Fibroblast of skin of back (primary cell): ENCODE measurements around the gene NOSIP.
A peak's percentile ranks its signal among the peaks of the same experiment; 100 is the strongest.

Experiments used
- DNase-seq: peaks from one replicate; pipeline ENCODE4 v3.0.0-alpha.2; 2013

Gene NOSIP

DNA sequence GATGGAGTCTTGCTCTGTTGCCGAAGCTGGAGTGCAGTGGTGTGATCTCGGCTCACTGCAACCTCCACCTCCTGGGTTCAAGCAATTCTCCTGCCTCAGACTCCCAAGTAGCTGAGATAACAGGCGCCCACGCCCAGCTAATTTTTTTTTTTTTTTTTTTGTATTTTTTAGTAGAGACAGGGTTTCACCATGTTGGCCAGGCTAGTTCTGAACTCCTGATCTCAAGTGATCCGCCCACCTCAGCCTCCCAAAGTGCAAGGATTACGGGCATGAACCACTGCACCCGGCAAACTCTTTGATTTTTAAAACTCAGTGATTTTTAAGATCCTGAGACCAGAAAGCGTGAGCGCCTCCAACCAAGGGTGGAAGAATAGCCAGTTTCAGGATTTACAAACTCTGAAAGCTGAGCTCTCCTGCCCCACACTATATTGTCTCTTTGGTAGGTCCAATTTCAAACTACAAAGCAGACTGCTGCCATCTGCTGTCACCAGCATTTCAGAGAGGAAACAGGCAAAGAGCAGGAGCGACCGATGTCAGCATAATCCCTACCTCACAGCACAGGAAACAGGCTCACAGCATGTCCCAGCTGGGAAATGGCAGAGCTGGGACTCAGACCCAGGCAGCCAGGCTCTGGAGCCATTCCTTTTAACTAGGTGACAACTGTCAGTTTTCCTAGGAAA is 9.2 kb downstream of the NOSIP start:
- peak; percentile 28 for DNase-seq

DNA sequence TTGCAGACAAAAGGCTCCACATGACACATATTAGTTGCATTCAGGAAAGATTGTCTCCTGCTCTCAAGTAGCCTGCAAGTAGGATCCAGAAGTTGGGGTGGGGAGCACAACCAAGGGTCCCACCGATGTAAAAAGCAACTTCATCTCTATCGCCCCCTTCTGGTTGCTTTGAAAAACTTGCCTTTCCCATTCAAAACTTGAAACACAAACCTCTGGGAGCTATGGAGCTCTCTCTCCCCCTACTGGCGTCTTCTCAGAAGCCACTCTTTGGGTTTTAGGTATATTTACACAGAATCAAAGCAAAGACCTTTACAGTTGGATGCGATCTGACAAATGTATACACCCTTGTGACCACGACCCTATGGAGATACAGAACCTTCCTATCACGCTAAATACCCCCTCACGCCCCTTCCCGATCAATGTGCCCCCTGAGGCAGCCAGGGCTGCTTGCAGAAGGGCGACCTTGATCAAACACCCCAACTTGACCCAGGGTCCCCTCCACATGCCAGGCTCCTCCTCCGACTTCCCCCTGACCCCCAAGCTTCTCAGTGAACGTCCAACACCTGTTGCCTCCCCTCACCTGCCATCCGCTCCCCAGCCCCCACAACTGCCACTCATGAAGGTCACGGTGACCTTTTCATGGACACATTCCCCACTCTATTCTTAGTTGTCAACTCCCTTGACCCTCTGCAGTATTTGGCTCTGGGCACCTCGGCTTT is 10.1 kb downstream of the NOSIP start:
- DNase-seq, result peak; percentile 82

DNA sequence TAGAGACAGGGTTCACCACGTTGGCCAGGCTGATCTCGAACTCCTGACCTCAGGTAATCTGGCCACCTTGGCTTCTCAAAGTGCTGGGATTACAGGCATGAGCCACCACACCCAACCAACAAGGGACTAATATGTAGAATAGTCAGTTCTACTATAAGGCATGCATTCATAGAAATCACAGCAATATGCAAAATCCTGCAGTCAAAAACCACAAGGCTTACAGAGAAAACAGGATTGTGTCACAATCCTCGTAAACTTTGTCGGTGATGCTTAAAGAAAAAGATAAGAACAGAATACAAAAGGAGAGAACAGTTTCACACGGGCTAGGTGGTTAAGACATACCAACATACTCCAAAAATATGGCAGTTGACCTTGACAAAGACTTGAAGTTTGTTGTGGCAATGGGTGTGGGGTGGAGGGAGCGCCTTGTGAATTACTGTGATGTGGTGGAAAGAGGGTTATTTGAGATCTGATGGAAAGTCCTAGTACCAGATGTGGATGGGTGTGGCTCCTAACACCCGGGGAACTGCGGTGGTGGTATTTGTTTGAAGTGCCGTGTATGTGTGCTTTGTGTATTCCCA is 12.4 kb downstream of the NOSIP start:
- DNase-seq, result no peak

DNA sequence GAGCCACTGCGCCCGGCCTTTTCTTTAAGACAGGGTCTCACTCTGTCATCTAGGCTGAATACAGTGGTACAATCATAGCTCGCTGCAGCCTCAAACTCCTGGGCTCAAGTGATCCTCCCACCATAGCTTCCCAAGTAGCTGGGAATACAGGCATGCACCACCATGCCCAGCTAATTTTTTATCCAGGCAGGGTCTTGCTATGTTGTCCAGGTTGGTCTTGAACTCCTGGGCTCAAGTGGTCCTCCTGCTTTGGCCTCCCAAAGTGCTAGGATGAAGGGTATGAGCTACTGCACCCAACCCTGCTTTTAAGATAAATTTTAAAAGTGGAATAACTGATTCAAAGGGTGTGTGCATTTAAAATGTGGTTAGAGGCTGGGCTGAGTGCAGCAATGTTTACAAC is 14.1 kb downstream of the NOSIP start:
- DNase-seq, result no peak

DNA sequence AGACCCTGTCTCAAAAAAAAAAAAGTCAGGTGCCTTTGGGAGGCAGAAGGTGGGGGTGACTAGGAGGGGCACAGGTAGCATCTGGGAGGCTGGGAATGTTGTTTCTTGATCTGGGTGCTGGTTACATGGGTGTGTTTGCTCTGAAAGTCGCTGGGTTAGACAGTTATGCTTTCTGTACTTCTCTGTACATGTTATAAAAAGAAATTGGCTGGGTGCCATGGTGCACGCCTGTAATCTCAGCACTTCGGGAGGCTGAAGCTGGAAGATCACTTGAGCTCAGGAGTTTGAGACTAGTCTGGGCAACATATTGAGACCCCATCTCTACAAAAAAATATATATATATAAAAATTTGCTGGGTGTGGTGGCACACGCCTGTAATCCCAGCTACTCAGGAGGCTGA is 15.1 kb downstream of the NOSIP start:
- no peak for DNase-seq

DNA sequence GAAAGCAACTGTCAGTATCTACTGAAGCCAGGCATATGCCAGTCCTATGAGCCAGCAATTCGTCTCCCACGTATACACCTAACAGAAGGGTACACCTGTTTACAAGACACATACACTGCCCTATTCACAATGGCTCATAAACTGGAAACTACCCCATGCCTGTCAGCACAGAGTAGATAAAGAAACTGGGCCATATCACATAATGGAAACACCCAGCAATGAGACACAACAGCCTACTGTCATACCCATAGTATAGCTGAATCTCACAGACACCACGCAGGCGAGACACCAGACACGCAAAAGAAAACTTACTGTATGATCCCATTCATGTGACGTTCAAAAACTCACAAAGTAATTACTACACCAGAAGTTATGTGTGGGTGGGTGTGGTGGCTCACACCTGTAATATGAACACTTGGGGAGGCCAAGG is 15.7 kb downstream of the NOSIP start:
- DNase-seq, result no peak

DNA sequence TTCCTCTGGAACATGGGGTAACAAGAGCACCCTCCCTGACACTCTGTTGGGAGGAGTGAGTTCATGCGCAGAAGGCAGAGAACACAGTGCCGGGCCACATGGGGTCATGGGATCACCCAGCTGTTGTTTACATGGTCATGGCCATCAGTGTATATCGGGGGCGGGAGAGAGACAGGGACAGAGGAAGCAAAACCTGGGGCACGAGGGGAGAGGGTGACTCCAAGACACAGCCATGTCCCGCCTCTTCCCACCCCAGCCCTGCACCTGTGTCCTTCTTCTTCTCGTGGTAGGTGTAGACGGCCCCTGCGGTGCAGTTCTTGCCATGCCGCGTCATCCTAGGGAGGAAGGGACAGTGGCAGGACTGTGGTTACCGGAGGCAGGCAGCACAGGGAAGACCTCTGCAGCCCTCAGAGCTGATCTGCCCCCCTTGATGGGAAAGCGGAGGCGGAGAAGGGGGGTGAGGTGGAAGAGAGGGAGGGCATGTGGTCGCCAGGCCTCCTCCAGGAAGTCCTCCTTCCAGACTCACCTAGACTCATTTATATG is 19.9 kb downstream of the NOSIP start:
- DNase-seq, result no peak

DNA sequence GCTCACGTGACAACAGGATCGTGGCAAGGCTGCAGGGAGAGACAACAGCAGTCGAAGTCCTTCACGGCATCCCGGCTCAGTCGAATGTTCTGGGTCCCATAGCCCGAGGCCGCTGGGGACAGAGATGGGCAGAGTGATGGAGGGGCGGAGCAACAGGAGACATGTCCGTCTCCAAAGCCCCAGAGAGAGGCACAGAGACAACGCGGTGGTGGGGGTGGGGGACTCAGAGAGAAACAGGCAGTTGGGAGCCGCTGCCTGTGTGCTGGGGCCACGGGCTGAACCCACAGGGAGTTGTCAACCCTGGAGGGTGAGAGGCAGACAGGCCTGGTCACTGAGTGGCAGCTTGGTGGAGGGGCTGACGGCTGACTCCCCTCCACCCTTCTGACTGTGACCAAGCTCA is 20.4 kb downstream of the NOSIP start:
- DNase-seq, result no peak

DNA sequence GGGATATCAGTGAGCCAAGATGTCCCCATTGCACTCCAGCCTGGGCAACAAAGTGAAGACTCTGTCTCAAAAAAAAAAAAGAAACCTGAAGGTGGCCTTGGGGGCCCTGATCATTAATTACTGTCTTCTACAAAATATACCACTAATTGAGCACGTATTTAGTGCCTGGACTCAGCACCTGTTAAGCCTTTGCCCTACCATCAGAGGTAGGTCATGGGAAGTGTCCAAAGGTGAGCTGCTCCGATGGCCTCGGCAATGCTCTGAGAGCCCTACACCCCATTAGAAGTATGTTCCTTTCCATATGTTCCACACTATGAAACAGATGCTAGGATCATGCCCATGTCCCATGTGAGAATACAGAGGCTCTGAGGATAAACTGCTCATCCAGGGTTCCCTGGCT is 20.9 kb downstream of the NOSIP start:
- DNase-seq, result no peak

DNA sequence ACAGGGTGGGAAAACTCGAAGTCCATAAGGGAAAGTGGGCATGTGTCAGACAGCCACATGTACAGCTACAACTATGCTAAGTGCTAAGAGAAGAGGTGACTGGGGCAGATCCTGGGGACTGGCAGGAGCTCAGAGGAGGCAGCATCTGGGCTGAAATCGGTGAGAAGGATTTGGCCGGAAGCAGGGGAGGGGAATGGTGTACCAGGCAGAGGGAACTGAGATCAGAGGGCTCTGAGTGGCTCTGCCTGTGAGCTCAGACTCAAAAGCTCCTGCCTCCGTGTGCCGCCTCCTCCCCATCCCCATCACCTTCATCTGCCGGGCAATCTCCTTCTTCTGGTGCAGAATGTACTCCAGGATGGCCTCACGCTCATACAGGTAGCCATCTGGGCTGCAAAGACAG is 21.8 kb downstream of the NOSIP start:
- no peak for DNase-seq

DNA sequence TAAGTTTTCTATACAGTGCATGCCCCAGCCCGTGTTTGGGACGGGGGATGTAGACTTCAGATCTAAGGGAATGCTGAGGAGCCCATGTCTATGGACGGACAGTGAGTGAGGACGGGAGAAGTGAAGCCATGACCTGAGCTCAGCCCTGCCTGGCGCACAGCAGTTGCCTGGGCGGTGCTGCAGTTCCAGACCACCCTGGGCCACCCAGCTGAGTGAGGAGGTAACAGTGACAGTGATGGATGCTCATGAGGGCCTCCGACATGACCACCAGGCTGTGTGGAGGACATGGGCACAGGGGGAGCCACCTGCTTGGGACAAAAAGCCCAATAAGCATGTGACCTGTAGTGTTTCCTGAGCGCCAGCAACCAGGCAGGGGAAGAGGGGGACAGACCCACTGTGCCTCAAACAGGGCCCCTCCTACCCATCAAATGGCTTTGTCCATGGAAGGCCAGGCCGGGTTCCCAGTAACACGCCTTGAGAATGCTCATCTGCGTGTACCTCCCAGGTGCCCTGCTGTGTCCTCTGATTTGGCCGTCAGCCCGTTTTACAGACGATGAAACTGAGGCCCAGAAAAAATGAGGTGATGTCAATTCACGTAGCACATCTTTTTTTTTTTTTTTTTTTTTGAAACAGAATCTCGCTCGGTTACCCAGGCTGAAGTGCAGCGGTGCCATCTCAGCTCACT is 22.6 kb downstream of the NOSIP start:
- no peak for DNase-seq

DNA sequence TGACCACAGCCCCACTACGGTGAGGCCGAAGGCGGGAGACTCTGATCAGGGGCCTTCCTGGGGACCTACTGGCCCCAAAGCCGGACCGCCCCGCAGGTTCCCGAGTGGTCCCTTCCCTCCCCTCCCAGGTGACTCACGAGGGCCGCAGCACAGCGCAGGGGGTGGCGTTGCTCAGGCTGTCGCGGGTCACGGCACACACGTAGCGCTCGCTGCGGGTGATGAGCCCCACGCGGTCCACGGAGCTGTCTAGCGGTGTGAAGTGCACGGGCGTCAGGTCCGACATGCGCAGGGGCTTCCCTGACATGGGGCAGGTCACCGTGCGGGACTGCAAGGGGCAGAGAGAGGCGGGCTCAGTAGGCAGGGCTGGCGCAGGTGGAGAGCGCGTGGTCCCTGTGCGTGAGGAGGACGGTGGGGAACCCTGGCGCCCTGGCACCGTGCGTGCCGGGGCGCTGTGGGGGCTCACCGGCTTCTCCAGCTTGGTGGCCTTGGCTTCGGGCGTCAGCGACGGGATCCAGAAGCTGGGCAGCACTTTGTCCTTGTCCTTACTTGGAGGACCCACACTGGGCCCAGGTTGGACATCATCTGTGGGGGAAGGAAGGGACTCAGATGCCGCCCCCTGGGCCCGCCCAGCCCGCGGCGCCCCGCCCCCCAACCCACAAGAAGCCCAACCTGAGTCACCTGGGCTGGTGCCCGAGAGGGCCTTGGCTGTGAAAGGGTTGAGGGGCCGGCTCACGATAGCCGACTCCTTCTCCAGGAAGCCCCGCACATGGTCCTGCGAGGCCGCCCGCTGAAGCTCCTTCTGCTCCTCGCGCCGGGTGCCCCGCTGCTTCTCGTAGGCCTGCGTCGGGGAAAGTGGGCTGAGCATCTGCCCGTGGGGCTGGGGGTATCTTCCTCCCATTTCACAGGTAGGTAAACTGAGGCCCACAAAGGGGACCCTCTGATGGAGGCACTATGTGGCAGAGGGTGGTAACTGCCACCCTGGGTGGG is 23.7 kb downstream of the NOSIP start:
- no peak for DNase-seq

DNA sequence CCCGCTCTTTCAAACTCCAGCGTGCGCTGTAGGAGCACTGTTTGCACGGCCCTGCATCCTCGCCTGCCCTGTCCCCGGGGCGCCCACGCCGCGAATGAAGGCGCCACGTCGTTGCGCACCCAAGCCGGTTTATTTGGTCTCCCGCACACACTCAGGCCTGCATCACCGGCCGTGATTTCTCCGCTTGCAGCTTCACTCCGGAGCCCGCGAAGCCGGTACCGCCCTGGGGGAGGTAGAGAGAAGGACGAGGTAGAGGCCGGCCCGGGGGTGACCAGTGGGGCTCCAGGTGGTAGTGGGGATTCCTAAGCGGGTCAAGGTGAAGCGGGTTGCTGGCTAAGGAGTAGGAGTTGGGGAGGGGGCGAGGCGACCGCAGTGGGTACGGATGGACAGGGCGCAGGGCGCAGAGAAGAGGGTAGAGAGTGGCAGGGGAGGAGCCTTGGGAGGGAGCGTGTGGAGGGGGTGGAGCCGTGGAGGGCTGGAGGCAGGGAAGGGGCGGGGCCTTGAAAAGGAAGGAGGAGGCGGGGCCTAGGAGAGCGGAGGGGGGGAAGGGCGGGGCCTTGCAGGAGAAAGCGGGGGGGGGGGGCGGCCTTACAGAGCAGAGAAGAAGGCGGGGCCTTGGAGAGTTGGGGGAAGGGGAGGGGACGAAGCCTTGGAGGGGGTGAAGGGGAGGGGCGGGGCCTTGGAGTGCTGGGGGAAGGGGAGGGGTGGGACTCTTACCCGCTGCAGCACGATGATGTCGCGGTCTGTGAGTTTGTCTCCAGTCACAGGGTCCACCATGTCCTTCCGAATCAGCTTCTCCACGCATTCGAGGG is 24.6 kb downstream of the NOSIP start:
- DNase-seq, result peak; percentile 41

DNA sequence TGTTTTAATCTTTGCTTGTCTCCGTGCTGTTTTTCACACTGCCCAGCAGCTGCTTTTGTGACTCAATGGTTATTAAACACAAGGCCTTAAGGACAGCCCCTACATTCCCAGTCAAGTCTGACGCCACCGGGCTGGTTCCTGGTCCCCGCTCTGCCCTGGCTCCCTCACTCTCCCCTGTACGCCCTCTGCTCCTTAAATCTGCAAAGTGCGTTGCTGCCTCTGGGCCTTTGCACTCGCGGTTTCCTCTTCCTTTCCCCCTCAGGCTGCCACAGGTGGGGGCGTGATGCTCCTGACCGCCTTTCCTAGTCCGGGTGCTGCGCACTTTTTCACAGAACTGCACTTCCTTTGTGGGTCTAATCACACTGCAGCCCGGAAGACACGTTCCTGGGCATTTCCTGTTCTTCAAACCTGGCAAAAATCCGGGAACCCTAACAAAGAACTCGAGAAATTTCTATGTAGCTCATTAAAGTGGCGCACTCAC is 25.6 kb downstream of the NOSIP start:
- no peak for DNase-seq

DNA sequence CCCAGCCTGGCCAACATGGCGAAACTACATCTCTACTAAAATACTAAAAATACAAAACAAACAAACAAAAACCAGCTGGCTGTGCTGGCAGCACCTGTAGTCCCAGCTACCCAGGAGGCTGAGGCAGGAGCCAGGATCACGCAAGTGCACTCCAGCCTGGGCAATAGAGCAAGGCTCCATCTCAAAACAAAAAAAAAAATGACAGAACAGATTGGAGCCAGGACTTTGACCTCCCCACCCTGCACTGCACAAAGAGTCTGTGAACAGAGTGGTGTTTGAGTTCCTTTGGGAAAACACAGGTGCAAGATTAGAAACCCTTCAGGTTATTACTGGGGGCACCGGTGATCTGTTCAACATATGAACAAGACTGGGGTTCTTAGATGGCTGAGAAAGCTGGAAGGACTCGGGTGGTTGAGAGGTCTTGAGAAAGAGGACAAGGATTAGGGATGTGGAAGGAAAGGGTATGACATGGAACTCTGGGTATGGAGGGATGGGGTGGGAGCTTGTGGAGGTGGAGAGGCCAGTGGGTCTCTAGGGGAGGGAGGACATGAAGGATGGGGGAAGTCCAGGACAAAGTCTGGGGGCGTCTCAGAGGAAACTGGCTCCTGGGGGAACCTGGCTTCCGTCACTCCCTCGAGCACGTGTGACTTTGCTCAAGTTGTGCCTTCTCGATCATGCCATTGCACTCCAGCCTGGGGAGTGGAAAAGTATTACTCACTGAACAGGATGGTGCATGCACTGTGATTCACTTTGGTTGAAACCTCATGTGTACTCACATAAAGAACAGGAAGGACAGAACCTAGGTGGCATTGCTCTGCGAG is 26.7 kb downstream of the NOSIP start:
- DNase-seq, result peak; percentile 67

DNA sequence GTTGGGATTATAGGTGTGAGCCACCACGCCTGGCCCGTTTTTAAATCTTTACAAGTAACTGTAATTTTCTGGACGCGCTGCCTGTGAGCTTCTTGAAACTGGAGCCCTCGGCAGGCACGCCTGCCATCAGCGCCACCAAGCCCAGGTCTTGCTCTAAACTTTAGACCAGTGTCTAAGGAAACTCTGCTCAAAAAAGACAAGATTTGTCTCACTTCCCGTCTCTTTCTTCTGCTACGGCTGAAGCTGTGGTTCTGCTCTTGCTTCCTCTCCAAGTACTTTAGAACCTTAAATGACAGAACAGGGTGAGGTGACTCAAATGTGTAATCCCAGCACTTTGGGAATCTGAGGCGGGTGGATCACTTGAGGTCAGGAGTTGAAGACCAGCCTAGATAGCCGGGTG is 27.6 kb downstream of the NOSIP start:
- no peak for DNase-seq

DNA sequence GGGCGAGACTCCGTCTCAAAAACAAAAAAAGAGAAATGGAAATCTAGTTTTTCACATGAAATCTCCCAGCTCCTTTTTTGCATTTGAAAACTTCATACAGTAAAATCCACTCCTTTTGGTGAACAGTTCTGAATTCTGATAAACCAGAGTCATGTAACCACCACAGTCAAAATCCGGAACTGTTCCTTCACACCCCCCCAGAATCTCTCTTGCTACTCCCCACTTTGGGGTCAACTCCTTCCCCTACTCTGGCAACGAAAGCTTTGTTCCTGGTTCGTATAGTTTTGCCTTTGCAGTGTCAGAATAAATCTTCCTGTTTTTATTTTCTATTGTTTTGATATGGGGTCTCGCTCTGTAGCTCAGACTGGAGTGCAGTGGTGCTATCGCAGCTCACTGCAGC is 28.8 kb downstream of the NOSIP start:
- DNase-seq, result no peak

DNA sequence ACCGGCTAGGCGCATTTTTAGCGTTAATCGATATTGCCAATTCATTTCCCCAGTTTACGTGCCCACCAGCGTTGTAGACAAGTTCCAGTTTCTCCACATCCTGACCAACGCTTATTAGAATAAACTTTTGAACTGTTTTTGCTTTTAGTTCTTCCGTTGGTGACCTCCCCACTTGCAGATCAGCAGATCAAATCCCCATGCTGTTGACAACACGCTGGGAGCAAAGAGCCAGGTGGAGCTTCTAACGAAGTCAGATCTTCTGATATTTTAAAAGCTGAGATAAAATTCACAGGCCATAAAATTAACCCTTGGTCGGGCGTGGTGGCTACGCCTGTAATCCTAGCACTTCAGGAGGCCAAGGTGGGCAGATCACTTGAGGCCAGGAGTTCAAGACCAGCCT is 31.3 kb downstream of the NOSIP start:
- DNase-seq, result no peak

DNA sequence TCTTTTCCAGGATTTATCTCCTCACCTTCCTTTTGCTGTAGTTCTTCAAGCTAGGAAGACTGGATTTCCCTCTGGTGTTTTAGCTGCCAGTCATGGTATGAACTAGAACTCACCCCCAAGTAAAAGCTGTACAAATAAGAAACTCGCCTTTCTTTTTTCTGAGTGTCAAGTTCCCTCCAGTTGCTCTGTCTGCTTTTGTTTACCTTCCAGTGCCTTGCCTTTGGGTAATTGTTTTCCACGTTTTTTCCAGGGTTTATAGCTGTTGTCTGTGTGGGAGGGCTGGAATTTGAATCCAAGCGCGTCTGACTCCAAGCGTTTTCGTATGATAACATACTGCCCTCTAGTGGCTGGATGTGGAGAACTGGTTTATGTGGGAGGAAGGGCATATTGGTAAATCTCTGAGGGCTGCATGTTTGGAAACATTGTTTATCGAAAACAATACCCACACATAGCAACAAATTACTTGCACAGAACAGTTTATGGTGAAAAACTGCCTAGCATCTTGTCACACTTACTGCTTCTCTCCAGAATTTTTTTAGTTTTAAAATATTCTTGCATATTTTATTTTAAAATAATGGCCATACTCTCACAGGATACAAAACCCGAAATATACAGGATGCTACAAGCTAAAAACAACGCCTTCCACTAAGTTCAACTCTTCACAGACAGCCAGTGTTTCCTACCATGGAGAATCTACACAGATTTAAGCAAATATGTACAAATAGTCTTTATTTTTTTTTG is 33.4 kb downstream of the NOSIP start:
- DNase-seq, result peak; percentile 85
